CD14-positive monocyte (primary cell): ENCODE measurements around the gene PLCB3. TPM values are rescaled to one million over a fixed set of nuclear protein-coding genes. Genes with fewer than 3 reads are reported as not detected.

Experiments
- DNase-seq, 3 donors: peaks; one replicate each; pipeline ENCODE4 v3.0.0-alpha.2; 2011 to 2022
- H2AFZ ChIP-seq: 2 replicates; pipeline ENCODE4 v1.6.0; 2012; ENCODE audit warnings: mild to moderate bottlenecking, low read depth, low read length, inconsistent platforms; ENCODE audit not compliant: insufficient read depth, poor library complexity, severe bottlenecking
- H3K27ac ChIP-seq, 2 donors: 1 replicate in 1 of 2; 2 replicates in 1 of 2; pipeline ENCODE4 v1.5.1; 2012 to 2013; ENCODE audit warnings: low read length in 2 of 2, control low read depth in 1 of 2, inconsistent platforms in 1 of 2, low read depth in 1 of 2, mild to moderate bottlenecking in 1 of 2
- H3K27me3 ChIP-seq, 2 donors: one replicate each; pipeline versions ENCODE4 v1.6.0 to v1.6.1; 2011 to 2013; ENCODE audit warnings: low read length in 2 of 2; ENCODE audit not compliant: control insufficient read depth in 2 of 2, insufficient read depth in 2 of 2
- H3K36me3 ChIP-seq, 2 donors: replicated peaks in 1 of 2; 1 replicate in 1 of 2; 2 replicates in 1 of 2; pipeline versions ENCODE4 v1.5.1 to v1.6.1; 2012 to 2013; ENCODE audit warnings: low read length in 2 of 2, control low read depth in 1 of 2, inconsistent platforms in 1 of 2, mild to moderate bottlenecking in 1 of 2; ENCODE audit not compliant: insufficient read depth in 2 of 2, control insufficient read depth in 1 of 2
- H3K4me1 ChIP-seq, 2 donors: 1 replicate in 1 of 2; 2 replicates in 1 of 2; pipeline versions ENCODE4 v1.5.1 to v1.6.1; 2012 to 2013; ENCODE audit warnings: low read length in 2 of 2, control low read depth in 1 of 2, inconsistent platforms in 1 of 2, mild to moderate bottlenecking in 1 of 2, moderate library complexity in 1 of 2; ENCODE audit not compliant: insufficient read depth in 2 of 2, control insufficient read depth in 1 of 2
- H3K4me2 ChIP-seq: replicated peaks from 2 replicates; pipeline ENCODE3; 2012; ENCODE audit warnings: low read length, moderate library complexity, mild to moderate bottlenecking; ENCODE audit not compliant: poor library complexity, severe bottlenecking; ENCODE audit errors: extremely low read depth
- H3K4me3 ChIP-seq, 3 experiments: fragments of 200-600 bp in 1 of 3; sonication (generic) in 1 of 3; replicated peaks in 1 of 3; 1 replicate in 2 of 3; 2 replicates in 1 of 3; pipeline ENCODE4 v1.5.1; 2011 to 2013; ENCODE audit warnings: low read length in 3 of 3, mild to moderate bottlenecking in 3 of 3, control low read depth in 2 of 3, low read depth in 2 of 3, inconsistent platforms in 1 of 3, moderate library complexity in 1 of 3
- H3K79me2 ChIP-seq: 2 replicates; pipeline ENCODE4 v1.6.0; 2012; ENCODE audit warnings: mild to moderate bottlenecking, control low read depth, inconsistent platforms, low read length, moderate library complexity; ENCODE audit not compliant: insufficient read depth
- H3K9ac ChIP-seq: 2 replicates; pipeline ENCODE4 v1.6.0; 2017; ENCODE audit warnings: low read length, mild to moderate bottlenecking; ENCODE audit not compliant: insufficient read depth, poor library complexity, severe bottlenecking
- H3K9me3 ChIP-seq, 2 donors: replicated peaks in 1 of 2; 1 replicate in 1 of 2; 2 replicates in 1 of 2; pipeline versions ENCODE4 v1.5.1 to v1.6.1; 2012 to 2013; ENCODE audit warnings: low read length in 2 of 2, control low read depth in 1 of 2; ENCODE audit not compliant: control insufficient read depth in 1 of 2, insufficient read depth in 1 of 2
- H4K20me1 ChIP-seq: 2 replicates; pipeline ENCODE4 v1.6.0; 2012; ENCODE audit warnings: mild to moderate bottlenecking, low read length, control low read depth, moderate library complexity; ENCODE audit not compliant: insufficient read depth
- H3K27ac Mint-ChIP-seq, 7 donors: one replicate each; pipeline ENCODE4 v1.8.0; 2020; ENCODE audit warnings: mild to moderate bottlenecking in 7 of 7, mixed read lengths in 7 of 7, moderate library complexity in 6 of 7, inconsistent platforms in 2 of 7
- H3K27me3 Mint-ChIP-seq, 3 donors: one replicate each; pipeline ENCODE4 v1.8.0; 2021 to 2022; ENCODE audit warnings: low read depth in 3 of 3, mild to moderate bottlenecking in 3 of 3, mixed read lengths in 3 of 3, moderate library complexity in 3 of 3, inconsistent platforms in 1 of 3
- H3K36me3 Mint-ChIP-seq, 2 donors: one replicate each; pipeline ENCODE4 v1.8.0; 2020; ENCODE audit warnings: mixed read lengths in 2 of 2, inconsistent platforms in 1 of 2, mild to moderate bottlenecking in 1 of 2
- H3K4me1 Mint-ChIP-seq: one replicate; pipeline ENCODE4 v1.8.0; 2020; ENCODE audit warnings: mild to moderate bottlenecking, mixed read lengths
- H3K4me3 Mint-ChIP-seq, 2 donors: one replicate each; pipeline ENCODE4 v1.8.0; 2020; ENCODE audit warnings: mild to moderate bottlenecking in 2 of 2, mixed read lengths in 2 of 2, moderate library complexity in 1 of 2
- H3K9me3 Mint-ChIP-seq, 7 donors: one replicate each; pipeline ENCODE4 v1.8.0; 2020 to 2022; ENCODE audit warnings: mixed read lengths in 7 of 7, mild to moderate bottlenecking in 6 of 7, moderate library complexity in 6 of 7, inconsistent platforms in 2 of 7
- WGBS: methylation state at CpG from one replicate; pipeline ENCODE4 v1.1.5; 2013; ENCODE audit warnings: missing lambda C conversion rate; ENCODE audit not compliant: insufficient coverage; 5-methylcytosine and 5-hydroxymethylcytosine counted together
- intact Hi-C, 2 donors: fragments of 100-400 bp; cut with micrococcal nuclease; formaldehyde crosslinking; loops; one replicate each; pipeline versions ENCODE4 v1.15.0 to v1.15.1; 2023
- polyA plus RNA-seq, 3 donors: library from polyadenylated mRNA; depleted of rRNA in 1 of 3; unstranded in 2 of 3; stranded (reverse) in 1 of 3; fragments of 300-500 nt in 2 of 3; fragments of >200 nt in 1 of 3; fragmentation: Illumina TruSeq in 2 of 3; gene quantifications; 1 replicate in 2 of 3; 2 replicates in 1 of 3; pipeline ENCODE4 v1.2.3, GENCODE V29; 2012 to 2021
- TF ChIP-seq, protein P1 (sequence below): fragments of 200-600 bp; IDR thresholded peaks from one replicate; pipeline ENCODE4 v1.8.0; 2022; ENCODE audit warnings: antibody characterized with exemption, mild to moderate bottlenecking

Gene PLCB3
- polyA plus RNA-seq, 3 donors = 1.1 to 17.8 (median 1.4) TPM

DNA sequence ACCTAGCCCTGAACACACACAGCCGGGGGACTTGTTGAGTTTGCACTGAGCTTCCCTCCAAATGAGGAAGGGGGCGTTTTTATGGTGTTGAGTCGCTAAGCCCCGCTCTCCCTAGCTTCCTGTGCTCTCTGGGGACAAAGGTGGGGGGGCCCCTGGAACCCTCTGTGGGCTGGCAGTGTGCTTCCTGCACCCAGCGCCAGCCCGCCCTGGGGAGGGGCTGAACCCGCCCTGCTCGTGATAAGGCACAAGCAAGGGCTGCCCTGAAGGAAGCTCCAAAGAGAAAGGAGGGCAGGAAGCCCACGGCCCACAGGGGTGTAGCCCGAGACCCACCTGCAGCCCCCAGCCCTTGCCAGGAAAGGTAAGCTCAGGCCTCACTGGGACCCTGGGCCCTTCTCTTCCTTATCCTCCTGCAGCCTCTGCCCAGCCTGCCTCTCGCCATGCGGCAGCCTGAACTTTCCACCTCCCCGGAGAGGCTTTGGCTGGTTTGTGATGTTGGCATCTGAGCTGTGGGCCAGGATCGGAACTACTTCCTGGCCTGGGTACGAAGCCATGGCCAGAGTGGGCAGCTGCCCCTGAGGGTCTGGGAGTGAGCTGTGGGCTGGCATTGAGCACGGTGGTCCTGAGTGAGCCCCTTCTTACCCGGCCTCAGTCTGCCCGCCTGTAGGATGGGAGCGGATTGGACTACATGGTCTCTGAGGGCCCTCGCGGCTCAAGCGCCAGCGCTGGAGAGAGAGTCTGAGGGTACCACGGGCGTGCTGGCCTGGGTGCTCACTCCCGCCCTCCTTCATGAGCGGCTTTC lies 44.7 kb upstream of the PLCB3 start, which contains the start of gene FERMT3:
Gene FERMT3, plus strand, starts transcription at position 265 of the 799 bp plus-strand sequence. CDS start 644 bp downstream, outside the sequence.
- TF ChIP-seq, protein P1, sequence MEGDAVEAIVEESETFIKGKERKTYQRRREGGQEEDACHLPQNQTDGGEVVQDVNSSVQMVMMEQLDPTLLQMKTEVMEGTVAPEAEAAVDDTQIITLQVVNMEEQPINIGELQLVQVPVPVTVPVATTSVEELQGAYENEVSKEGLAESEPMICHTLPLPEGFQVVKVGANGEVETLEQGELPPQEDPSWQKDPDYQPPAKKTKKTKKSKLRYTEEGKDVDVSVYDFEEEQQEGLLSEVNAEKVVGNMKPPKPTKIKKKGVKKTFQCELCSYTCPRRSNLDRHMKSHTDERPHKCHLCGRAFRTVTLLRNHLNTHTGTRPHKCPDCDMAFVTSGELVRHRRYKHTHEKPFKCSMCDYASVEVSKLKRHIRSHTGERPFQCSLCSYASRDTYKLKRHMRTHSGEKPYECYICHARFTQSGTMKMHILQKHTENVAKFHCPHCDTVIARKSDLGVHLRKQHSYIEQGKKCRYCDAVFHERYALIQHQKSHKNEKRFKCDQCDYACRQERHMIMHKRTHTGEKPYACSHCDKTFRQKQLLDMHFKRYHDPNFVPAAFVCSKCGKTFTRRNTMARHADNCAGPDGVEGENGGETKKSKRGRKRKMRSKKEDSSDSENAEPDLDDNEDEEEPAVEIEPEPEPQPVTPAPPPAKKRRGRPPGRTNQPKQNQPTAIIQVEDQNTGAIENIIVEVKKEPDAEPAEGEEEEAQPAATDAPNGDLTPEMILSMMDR = no peak
- peaks cover 43 to 55% of the 10 kb centered on the region in 2 donors for H3K4me1 ChIP-seq
- Mint-ChIP-seq H3K27me3 (no peaks in the 10 kb centered on the region), H3K36me3 (peaks cover 58 to 61% of the 10 kb centered on the region in 2 donors), H3K27ac (peak within 1 kb of the TSS; percentile 97 to 99 (median 98)), H3K4me1 (peaks cover 45% of the 10 kb centered on the region), H3K9me3 (peaks cover 0 to 1% (median 0%) of the 10 kb centered on the region in 7 donors), H3K4me3 (peak within 1 kb of the TSS; percentile 98)
- peak within 1 kb of the TSS; percentile 18 for H2AFZ ChIP-seq
- H3K4me2 ChIP-seq = peak within 1 kb of the TSS; percentile 94
- no peaks in the 10 kb centered on the region for H3K9me3 ChIP-seq
- peak; percentile 73 to 83 (median 80) for DNase-seq
- 1% methylated on average over 22 of the region's 27 CpGs for WGBS
- H3K36me3 ChIP-seq = peaks cover 59 to 61% of the 10 kb centered on the region in 2 donors
- H4K20me1 ChIP-seq = peaks cover 45% of the 10 kb centered on the region
- peaks cover 59% of the 10 kb centered on the region for H3K79me2 ChIP-seq
- intact Hi-C loops = loop anchor here (1.0 to 5.0 kb wide), 4 partner anchors 20 to 99 kb away; partner anchors contain the start of genes ESRRA (in 2 of the 2), FKBP2 (in 2 of the 2), NUDT22 (in 1 of the 2) and TRPT1 (in 1 of the 2)
- peak within 1 kb of the TSS; percentile 97 for H3K9ac ChIP-seq
- no peaks in the 10 kb centered on the region for H3K27me3 ChIP-seq
- peak within 1 kb of the TSS; percentile 62 to 100 (median 98) for H3K4me3 ChIP-seq
- H3K27ac ChIP-seq = peak within 1 kb of the TSS; percentile 98 to 99

DNA sequence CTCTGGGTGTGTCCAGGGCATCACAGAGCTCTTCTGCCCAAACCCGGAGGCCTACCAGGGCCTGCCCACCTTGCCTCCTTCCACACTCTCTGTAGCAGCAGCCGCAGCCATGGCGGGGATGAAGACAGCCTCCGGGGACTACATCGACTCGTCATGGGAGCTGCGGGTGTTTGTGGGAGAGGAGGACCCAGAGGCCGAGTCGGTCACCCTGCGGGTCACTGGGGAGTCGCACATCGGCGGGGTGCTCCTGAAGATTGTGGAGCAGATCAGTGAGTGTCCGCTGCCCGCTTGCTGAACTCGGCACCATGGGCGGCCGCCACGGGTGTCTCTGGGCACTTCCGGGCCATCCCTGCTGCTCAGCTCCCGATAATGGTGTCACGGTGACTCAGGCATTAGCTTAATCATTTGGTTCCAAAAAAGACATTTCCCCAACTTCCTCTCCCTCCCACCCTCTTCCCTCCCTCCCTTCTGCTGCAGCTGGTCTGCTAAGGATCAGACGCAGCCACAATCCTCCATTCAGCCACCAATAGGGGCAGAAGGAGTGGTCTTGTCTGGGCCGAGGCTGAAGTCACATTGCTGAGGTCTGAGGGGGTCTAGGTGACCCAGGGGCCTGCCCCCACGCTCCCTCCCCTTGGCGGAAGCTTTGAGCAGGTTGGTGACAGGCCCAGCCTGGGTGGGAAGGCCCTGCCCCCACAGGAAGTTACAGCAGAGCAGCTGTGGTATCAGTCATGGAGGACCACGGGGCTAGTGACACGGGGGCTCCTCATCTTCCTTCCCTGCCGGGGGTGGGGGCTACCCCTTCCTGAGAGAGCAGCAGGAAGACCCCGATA lies 43.9 kb upstream of the PLCB3 start:
- Histone ChIP-seq H3K27me3 (no peaks in the 10 kb centered on the region), H3K9ac (peak overlapping the region; percentile 97), H3K36me3 (peaks cover 60 to 61% of the 10 kb centered on the region in 2 donors), H3K79me2 (peaks cover 63% of the 10 kb centered on the region), H2AFZ (peak overlapping the region; percentile 18), H3K4me3 (peak overlapping the region; percentile 62 to 100 (median 98)), H4K20me1 (peaks cover 53% of the 10 kb centered on the region), H3K27ac (peak overlapping the region; percentile 98 to 99), H3K4me2 (peak overlapping the region; percentile 94), H3K9me3 (no peaks in the 10 kb centered on the region), H3K4me1 (peaks cover 43 to 55% of the 10 kb centered on the region in 2 donors)
- H3K9me3 Mint-ChIP-seq = peaks cover 0 to 1% (median 0%) of the 10 kb centered on the region in 7 donors
- 0% methylated on average over 26 of the region's 30 CpGs for WGBS
- H3K4me1 Mint-ChIP-seq = peaks cover 48% of the 10 kb centered on the region
- TF ChIP-seq, protein P1 = no peak
- H3K27me3 Mint-ChIP-seq = no peaks in the 10 kb centered on the region
- H3K4me3 Mint-ChIP-seq = peak overlapping the region; percentile 98
- peak overlapping the region; percentile 97 to 99 (median 98) for H3K27ac Mint-ChIP-seq
- intact Hi-C loops = loop anchor here (1.0 to 5.0 kb wide), 3 partner anchors 19 to 97 kb away; partner anchors contain the start of genes FKBP2 (in 2 of the 2), ESRRA (in 1 of the 2), NUDT22 (in 1 of the 2) and TRPT1 (in 1 of the 2)
- peaks cover 59 to 61% of the 10 kb centered on the region in 2 donors for H3K36me3 Mint-ChIP-seq
- peak; percentile 89 to 92 (median 92) for DNase-seq
